GM13977 (cell line): Measurements from ENCODE around the gene SLC12A8.

Experiments
- DNase-seq: peaks from one replicate; pipeline ENCODE4 v3.0.0; 2012; ENCODE audit warnings: low spot score
- CTCF ChIP-seq: IDR thresholded peaks from 2 replicates; pipeline ENCODE4 v1.5.1; 2012; ENCODE audit warnings: mild to moderate bottlenecking, control low read depth; ENCODE audit not compliant: insufficient read depth; ENCODE audit errors: extremely low read depth, missing control alignments
- in situ Hi-C: fragments of 300-500 bp; cut with MboI; formaldehyde crosslinking; loops from one replicate; pipeline ENCODE4 v1.12.0; 2022; ENCODE audit warnings: low sequenced_read_pairs, low pct_unique_long_range_greater_than_20kb, mixed read lengths, inconsistent platforms; ENCODE audit not compliant: unreplicated experiment

SLC12A8 gene

DNA sequence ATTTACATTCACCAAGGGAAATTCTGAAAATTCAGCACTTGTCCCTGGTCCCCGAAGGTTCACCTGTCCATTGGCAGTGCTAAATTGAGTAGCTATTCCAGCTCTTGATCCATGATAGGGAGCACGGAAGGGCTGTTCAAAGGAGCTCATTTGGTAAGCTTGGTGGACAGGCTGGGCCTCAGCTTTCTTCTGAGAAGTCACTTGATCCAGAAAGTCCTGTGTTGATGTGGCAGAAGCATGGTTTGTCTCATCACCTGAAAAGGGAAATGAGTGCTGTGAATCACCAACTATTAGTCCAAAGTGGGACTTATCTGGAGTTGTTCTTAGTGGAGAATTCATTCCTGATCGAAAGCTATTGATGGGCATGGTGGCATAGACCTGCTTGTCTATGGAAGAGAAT is 19.9 kb upstream of the SLC12A8 start:
- no peak for DNase-seq
- no peak for TF ChIP-seq CTCF
- in situ Hi-C loops, result no loop called here

GRCh38 chr3:125231895-125232294 is 19.3 kb upstream of the SLC12A8 start:
- no peak for TF ChIP-seq CTCF
- in situ Hi-C loops, result no loop called here
- DNase-seq, result no peak

- no peak for TF ChIP-seq CTCF
- DNase-seq, result no peak
- in situ Hi-C loops, result no loop called here
Observed at GRCh38 chr3:125229707-125230106, 17.2 kb upstream of the SLC12A8 start.

GRCh38 chr3:125229168-125229567 is 16.6 kb upstream of the SLC12A8 start:
- no peak for TF ChIP-seq CTCF
- in situ Hi-C loops, result no loop called here
- DNase-seq, result no peak

- in situ Hi-C loops, result no loop called here
- DNase-seq, result no peak
- TF ChIP-seq CTCF, result no peak
Observed at GRCh38 chr3:125221831-125222230, 9.3 kb upstream of the SLC12A8 start.

DNA sequence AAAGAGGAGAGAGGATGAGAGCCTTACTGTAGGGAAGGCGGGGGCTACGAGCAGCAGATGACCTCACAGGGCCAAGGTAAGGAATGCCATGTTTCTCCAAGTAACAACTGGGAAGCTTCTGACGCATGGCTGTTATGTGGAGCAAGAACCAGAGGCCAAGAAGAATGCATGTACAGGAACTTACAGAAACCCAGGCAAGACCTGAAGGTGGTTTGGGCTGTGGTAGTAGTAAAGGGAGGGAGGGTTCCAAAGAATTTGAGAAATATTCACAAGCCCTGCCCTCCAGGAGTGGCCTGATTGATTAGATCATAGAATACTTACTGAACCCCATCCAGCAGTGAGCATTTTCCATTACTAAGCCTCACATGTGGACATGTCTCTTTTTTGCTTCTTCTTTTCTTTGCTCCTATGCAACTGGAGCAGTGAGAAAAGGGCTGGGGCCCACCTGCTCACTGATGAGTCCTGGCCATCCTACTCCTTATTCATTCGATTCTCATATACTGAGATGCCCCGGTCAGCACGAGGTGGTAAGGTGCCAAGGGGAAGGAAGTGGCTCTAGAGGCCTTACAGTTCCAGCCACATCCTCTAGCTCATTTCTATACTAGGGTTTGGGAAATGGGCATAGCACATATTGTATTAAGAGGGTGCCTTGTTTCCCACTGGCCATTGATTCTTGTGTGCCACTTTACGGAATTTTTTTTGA is 8.3 kb upstream of the SLC12A8 start:
- no peak for DNase-seq
- no peak for TF ChIP-seq CTCF
- in situ Hi-C loops, result no loop called here
